Keratinocyte (primary cell): ENCODE results near the gene SLC4A5. TPM values are rescaled to one million over a fixed set of nuclear protein-coding genes. Genes with fewer than 3 reads are reported as not detected.

Source experiments
- DNase-seq: peaks from one replicate; pipeline ENCODE4 v3.0.0-alpha.2; 2011; ENCODE audit warnings: low read depth, missing footprints, low spot score
- FAIRE-seq: peaks from 2 replicates; lab custom pipeline; 2011; peaks lifted over from hg19 to GRCh38; lab: Jason Lieb, UNC
- H2AFZ ChIP-seq: 2 replicates; pipeline ENCODE4 v1.6.0; 2012; ENCODE audit warnings: low read length, control low read depth, inconsistent platforms; ENCODE audit not compliant: control insufficient read depth
- H3K27ac ChIP-seq: 2 replicates; pipeline ENCODE4 v1.5.1; 2011; ENCODE audit warnings: low read length; ENCODE audit not compliant: control insufficient read depth, insufficient read depth
- H3K27me3 ChIP-seq: 3 replicates; pipeline ENCODE4 v1.6.0; 2011; ENCODE audit warnings: low read length; ENCODE audit not compliant: control insufficient read depth, insufficient read depth; ENCODE audit errors: extremely low read depth
- H3K36me3 ChIP-seq, 2 experiments: 2 replicates in 1 of 2; 3 replicates in 1 of 2; pipeline ENCODE4 v1.5.1; 2011; ENCODE audit warnings: low read length in 2 of 2, mild to moderate bottlenecking in 1 of 2; ENCODE audit not compliant: control insufficient read depth in 2 of 2, insufficient read depth in 2 of 2; ENCODE audit errors: extremely low read depth in 1 of 2
- H3K4me1 ChIP-seq: 3 replicates; pipeline ENCODE4 v1.5.1; 2011; ENCODE audit warnings: low read length; ENCODE audit not compliant: control insufficient read depth, insufficient read depth; ENCODE audit errors: extremely low read depth
- H3K4me2 ChIP-seq: 3 replicates; pipeline ENCODE4 v1.6.0; 2011; ENCODE audit warnings: low read depth, low read length; ENCODE audit not compliant: control insufficient read depth, insufficient read depth; ENCODE audit errors: extremely low read depth
- H3K4me3 ChIP-seq, 3 experiments: fragments of 200-600 bp in 1 of 3; sonication (generic) in 1 of 3; 2 replicates in 2 of 3; 3 replicates in 1 of 3; pipeline ENCODE4 v1.5.1; 2011 to 2016; ENCODE audit warnings: low read length in 3 of 3, mild to moderate bottlenecking in 3 of 3, control low read depth in 2 of 3, inconsistent platforms in 1 of 3, low read depth in 1 of 3, mixed read lengths in 1 of 3, mixed run types in 1 of 3, moderate library complexity in 1 of 3; ENCODE audit not compliant: control insufficient read depth in 2 of 3, insufficient read depth in 2 of 3; ENCODE audit errors: extremely low read depth in 1 of 3
- H3K79me2 ChIP-seq: 2 replicates; pipeline ENCODE4 v1.6.0; 2012; ENCODE audit warnings: low read length; ENCODE audit not compliant: control insufficient read depth, insufficient read depth
- H3K9ac ChIP-seq: 3 replicates; pipeline ENCODE4 v1.6.0; 2011; ENCODE audit warnings: low read length; ENCODE audit not compliant: control insufficient read depth, insufficient read depth; ENCODE audit errors: extremely low read depth
- H3K9me1 ChIP-seq: 3 replicates; pipeline ENCODE4 v1.6.0; 2011; ENCODE audit warnings: low read length; ENCODE audit not compliant: control insufficient read depth, insufficient read depth; ENCODE audit errors: extremely low read depth
- H3K9me3 ChIP-seq: 2 replicates; pipeline ENCODE4 v1.5.1; 2012; ENCODE audit warnings: low read depth, low read length; ENCODE audit not compliant: control insufficient read depth
- H4K20me1 ChIP-seq: 3 replicates; pipeline ENCODE4 v1.6.0; 2011; ENCODE audit warnings: low read length; ENCODE audit not compliant: control insufficient read depth, insufficient read depth; ENCODE audit errors: extremely low read depth
- EZH2 ChIP-seq: IDR thresholded peaks from one replicate; pipeline ENCODE4 v1.6.1; 2012; ENCODE audit warnings: inconsistent platforms, mild to moderate bottlenecking, low read length, moderate library complexity
- dilution Hi-C: fragments of 300-500 bp; cut with MboI; formaldehyde crosslinking; loops from one replicate; pipeline ENCODE4 v1.7.0; 2020; ENCODE audit warnings: low sequenced_read_pairs; ENCODE audit not compliant: extremely low pct_ligation_motif_present
- polyA plus RNA-seq, 5 experiments: library from polyadenylated mRNA; depleted of rRNA in 3 of 5; stranded (reverse) in 3 of 5; stranded (forward) in 1 of 5; unstranded in 1 of 5; fragments of >200 nt; gene quantifications; 1 replicate in 1 of 5; 2 replicates in 3 of 5; 3 replicates in 1 of 5; pipeline versions ENCODE4 v1.2.1 to v1.2.3, GENCODE V29; 2011 to 2012; ENCODE audit warnings: missing spikeins in 2 of 5, low read depth in 1 of 5, low replicate concordance in 1 of 5
- TF ChIP-seq, protein P1 (sequence below), 3 experiments: IDR thresholded peaks in 1 of 3; conservative IDR thresholded peaks in 1 of 3; optimal IDR thresholded peaks in 1 of 3; 2 replicates in 2 of 3; 3 replicates in 1 of 3; pipeline versions ENCODE3 to v1.5.1; 2011; ENCODE audit warnings: low read length in 3 of 3, mild to moderate bottlenecking in 3 of 3, moderate library complexity in 2 of 3, control low read depth in 1 of 3, inconsistent platforms in 1 of 3; ENCODE audit not compliant: insufficient read depth in 2 of 3; ENCODE audit errors: extremely low read depth in 1 of 3

Gene SLC4A5
- polyA plus RNA-seq, 1 donor (not counting 4 experiments of a cell fraction or from before 2014, with no cell fraction given), result 0.22 TPM

DNA sequence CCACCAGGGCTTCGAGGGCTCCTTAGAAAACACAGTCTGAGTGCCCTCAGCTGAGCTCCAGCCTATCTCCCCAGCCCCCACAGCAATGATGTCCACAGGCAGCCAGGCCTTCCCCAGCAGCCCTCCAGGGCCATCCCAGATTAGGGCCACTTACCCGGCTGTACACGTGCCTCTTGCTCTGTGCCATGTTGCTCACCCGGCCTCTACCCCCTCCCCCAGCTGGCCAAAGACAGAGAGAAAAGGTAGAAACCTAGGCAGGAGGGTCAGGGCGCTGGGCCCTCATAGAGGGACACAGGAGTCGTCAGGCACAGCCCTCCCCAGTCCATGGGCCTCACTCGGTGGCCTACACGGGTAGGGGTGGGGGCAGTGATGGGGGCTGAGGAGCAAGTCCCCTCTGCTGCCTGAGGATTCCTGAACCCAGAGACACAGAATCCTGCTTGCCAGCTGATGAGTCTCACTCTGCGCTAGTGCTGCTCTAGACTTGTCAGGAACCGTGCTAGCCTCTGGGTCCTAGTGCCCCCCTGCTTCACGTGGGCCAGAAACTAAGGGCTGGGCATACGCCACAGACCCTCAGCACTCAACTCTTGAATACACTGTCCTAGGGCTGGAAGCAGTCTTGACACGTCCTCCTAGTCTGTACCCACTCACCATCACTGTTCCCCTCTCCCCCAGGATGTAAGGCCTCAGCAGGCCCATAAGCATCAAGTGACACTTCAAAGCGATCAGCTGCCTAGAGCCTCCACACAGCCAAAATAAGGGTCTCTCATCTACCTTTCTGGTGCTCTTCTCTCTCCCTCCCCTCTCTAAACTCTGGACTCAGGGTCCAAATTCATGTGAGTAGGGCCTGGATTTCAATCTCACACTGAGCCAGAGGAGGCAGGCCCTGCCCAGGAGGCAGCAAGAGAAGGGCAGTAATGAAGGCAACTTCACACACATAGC is 36.9 kb upstream of the SLC4A5 start, which contains the start of gene DCTN1:
TSS of gene DCTN1 (minus strand) at position 461 of the 939 bp plus-strand sequence. CDS start at position 187, 274 bp downstream.
- Histone ChIP-seq H3K27ac (peak within 1 kb of the TSS; percentile 44), H4K20me1 (peaks cover 21% of the 10 kb centered on the region), H3K27me3 (no peaks in the 10 kb centered on the region), H3K36me3 (peaks cover 23 to 26% of the 10 kb centered on the region in 2 experiments), H3K9me3 (no peaks in the 10 kb centered on the region), H3K4me3 (peak within 1 kb of the TSS; percentile 16 to 38 (median 33)), H3K9ac (peak within 1 kb of the TSS; percentile 44), H3K4me1 (peaks cover 17% of the 10 kb centered on the region), H3K9me1 (peaks cover 4% of the 10 kb centered on the region), H3K4me2 (peak within 1 kb of the TSS; percentile 58), H2AFZ (no peak within 1 kb of the TSS), H3K79me2 (peaks cover 58% of the 10 kb centered on the region)
- DNase-seq, result no peak
- TF ChIP-seq, protein P1, sequence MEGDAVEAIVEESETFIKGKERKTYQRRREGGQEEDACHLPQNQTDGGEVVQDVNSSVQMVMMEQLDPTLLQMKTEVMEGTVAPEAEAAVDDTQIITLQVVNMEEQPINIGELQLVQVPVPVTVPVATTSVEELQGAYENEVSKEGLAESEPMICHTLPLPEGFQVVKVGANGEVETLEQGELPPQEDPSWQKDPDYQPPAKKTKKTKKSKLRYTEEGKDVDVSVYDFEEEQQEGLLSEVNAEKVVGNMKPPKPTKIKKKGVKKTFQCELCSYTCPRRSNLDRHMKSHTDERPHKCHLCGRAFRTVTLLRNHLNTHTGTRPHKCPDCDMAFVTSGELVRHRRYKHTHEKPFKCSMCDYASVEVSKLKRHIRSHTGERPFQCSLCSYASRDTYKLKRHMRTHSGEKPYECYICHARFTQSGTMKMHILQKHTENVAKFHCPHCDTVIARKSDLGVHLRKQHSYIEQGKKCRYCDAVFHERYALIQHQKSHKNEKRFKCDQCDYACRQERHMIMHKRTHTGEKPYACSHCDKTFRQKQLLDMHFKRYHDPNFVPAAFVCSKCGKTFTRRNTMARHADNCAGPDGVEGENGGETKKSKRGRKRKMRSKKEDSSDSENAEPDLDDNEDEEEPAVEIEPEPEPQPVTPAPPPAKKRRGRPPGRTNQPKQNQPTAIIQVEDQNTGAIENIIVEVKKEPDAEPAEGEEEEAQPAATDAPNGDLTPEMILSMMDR (optimal IDR thresholded peaks at IDR 0.05 in 1 of 3, IDR thresholded peaks at IDR 0.05 in 1 of 3, conservative IDR thresholded peaks at IDR 0.05 in 1 of 3; ENCODE audit: extremely low read depth in 1 of 3, insufficient read depth in 2 of 3, low read length in 3 of 3), result no peak
- no peak for TF ChIP-seq EZH2
- dilution Hi-C loops, result no loop called here
- peak; percentile 87 for FAIRE-seq

DNA sequence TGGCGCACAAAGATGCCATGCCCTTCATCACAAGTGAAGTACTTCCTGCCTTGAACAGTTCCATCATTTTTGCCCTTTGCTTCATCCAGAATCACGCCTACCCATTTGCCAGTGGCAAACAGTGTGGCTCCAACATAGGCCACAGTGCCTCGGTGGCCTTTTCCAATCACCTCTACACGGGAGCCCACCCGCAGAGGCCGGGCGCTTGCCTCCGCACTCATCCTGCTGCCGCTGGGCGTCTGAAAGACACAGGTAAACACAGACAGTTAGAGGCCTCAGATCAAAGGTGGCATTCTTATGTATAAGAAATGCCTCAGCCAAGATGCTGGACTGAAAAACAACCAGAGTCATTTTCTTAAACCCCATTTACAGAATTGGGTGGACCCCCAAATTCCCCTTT is 34.8 kb upstream of the SLC4A5 start:
- peaks cover 19 to 20% of the 10 kb centered on the region in 2 experiments for H3K36me3 ChIP-seq
- no peaks in the 10 kb centered on the region for H3K9me3 ChIP-seq
- H3K27ac ChIP-seq, result no peak overlapping the region
- no peak overlapping the region for H3K4me3 ChIP-seq
- H3K27me3 ChIP-seq, result no peaks in the 10 kb centered on the region
- H3K4me1 ChIP-seq, result peaks cover 23% of the 10 kb centered on the region
- H4K20me1 ChIP-seq, result peaks cover 18% of the 10 kb centered on the region
- H3K79me2 ChIP-seq, result peaks cover 43% of the 10 kb centered on the region
- dilution Hi-C loops, result no loop called here
- H3K9ac ChIP-seq, result no peak overlapping the region
- TF ChIP-seq, protein P1 (optimal IDR thresholded peaks at IDR 0.05 in 1 of 3, IDR thresholded peaks at IDR 0.05 in 1 of 3, conservative IDR thresholded peaks at IDR 0.05 in 1 of 3; ENCODE audit: extremely low read depth in 1 of 3, insufficient read depth in 2 of 3, low read length in 3 of 3), result no peak
- no peak for TF ChIP-seq EZH2
- H2AFZ ChIP-seq, result no peak overlapping the region
- FAIRE-seq (no peak), DNase-seq (no peak)
- H3K9me1 ChIP-seq, result peaks cover 4% of the 10 kb centered on the region
- no peak overlapping the region for H3K4me2 ChIP-seq
